Activated CD4-positive, alpha-beta T cell treated with anti-CD3 and anti-CD28 coated beads for 1 hour (primary cell): ENCODE measurements around the gene RAMACL.

Source experiments
- DNase-seq: peaks from one replicate; pipeline ENCODE4 v3.0.0-alpha.2; 2020

RAMACL gene

GRCh38 chr6:166572370-166573261 is 13.9 kb downstream of the RAMACL start:
- no peak for DNase-seq

GRCh38 chr6:166570929-166571713 is 15.4 kb downstream of the RAMACL start:
- DNase-seq: no peak

DNA sequence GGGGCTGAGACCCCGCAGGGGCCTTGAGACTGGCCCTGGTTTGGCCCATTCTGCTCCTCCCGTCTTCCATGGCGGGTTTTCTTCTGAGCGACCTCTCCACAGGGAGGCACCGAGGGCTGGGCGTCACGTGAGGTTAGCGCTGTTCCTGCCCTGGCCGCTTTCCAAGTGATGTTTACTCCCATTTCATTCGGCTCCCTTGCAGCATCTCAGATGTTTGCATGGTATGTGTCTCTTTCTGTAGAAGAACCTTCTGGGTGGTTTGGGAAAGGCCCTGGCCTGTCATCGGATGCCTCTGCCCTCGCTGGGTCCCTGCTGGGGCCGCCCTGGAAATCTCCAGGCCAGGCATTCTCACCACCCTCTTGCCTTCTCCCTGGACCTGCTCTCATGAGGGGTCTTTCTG is 17.3 kb downstream of the RAMACL start:
- DNase-seq: no peak

GRCh38 chr6:166567813-166568212 is 18.7 kb downstream of the RAMACL start:
- DNase-seq: no peak

DNA sequence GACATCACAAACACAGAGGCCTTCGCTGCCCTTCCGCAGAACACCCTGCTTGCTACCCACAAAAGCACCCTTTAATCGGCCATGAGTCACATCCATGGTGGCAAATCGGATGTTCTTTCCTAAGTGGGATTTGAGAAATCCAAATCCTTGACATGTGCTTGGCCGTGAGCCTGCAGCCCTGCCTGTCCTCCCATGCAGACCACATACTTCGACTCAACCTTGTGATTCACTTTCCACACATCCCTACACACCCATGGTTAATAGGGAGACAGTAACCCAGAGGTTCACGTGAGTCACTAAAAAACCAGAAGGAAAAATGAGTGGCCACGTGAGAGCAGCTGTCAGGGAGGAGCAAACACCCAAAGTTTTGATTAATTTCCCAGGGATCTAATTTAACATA is 19.4 kb downstream of the RAMACL start:
- no peak for DNase-seq

GRCh38 chr6:166566026-166567011 is 20.2 kb downstream of the RAMACL start:
- no peak for DNase-seq

GRCh38 chr6:166565084-166565967 is 21.2 kb downstream of the RAMACL start:
- no peak for DNase-seq

GRCh38 chr6:166563805-166564204 is 22.7 kb downstream of the RAMACL start:
- no peak for DNase-seq

- DNase-seq: no peak
Measured at GRCh38 chr6:166563200-166563599, 23.3 kb downstream of the RAMACL start.

GRCh38 chr6:166562726-166563125 is 23.8 kb downstream of the RAMACL start:
- no peak for DNase-seq

GRCh38 chr6:166561771-166562359 is 24.6 kb downstream of the RAMACL start:
- no peak for DNase-seq

DNA sequence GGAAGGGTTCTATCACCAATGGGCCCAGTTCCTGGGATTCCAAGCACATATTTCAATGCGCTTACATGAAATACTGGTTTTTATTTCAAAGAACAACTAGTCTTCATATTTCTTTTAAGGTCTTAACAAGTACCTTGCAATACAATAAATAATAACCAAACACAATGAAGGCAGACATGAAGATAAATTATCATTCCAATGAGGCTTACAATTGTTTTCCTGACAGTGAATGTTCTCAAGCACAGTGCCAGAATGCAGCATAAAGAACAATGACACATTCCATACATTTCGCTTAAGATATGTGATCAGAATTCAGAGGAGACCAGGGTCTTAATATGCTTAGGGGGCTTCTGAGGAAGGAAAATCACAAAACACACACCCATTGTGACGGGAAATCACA is 26.3 kb downstream of the RAMACL start:
- no peak for DNase-seq

DNA sequence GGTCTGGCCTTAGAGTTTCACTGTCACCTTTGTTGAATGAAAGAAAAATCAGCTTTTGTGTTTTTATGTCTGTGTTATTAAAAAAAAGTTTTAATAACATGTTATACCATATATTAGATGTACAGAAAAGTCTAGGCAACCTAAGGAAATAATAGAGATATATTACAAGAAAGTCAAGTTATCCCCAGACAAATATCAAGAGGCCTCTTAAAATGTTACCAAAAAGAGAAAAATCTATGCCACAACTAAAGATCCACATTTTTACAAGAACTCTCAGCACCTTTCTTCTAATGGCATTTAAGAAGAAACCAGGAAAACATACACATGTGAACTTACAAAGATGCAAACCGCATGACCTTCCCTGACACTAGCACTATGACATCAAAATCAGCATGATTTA is 26.8 kb downstream of the RAMACL start:
- no peak for DNase-seq

DNA sequence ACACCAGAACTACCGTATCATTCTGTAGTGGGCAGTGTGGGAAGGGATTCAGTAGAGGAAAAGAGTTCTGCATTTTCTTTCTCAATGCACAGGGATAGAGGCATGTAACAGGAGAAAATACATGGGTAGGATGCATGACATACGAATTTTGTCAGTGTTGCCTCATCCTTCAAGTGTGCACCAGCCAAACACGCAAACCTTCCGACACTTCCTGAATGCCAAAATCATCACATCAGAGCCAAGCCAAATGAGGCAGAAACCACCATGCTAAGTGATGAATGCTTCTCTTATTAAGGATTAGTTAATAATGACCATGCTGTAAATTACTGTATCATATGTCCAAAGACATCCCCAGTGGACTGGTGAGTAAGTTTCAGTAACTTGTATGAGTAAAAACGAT is 27.3 kb downstream of the RAMACL start:
- DNase-seq: no peak

- DNase-seq: no peak
Measured at GRCh38 chr6:166558156-166559005, 28.1 kb downstream of the RAMACL start.

DNA sequence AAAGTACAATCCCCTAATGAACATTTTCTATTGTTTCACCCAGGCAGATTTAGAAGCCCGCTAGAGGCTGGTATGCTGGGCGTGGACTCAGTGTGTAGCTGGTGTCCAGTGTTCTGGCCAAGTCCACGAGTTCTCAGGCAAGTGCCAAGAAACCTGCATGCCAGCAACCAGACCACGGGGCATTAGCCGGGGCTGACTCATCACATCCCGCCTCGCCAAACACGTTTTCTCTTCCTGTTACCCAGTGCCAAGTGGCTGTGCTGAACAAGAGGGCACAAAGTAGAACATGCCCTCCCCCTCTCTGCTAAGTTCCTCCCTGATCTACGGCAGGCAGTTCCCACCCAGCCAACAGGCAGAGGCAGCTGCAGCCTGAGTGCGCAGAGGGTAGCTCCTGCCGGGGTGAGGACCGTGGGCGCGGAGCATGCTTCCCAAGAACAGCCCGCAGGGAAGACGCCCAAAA is 29.6 kb downstream of the RAMACL start:
- no peak for DNase-seq

GRCh38 chr6:166556336-166556735 is 30.1 kb downstream of the RAMACL start:
- no peak for DNase-seq

DNA sequence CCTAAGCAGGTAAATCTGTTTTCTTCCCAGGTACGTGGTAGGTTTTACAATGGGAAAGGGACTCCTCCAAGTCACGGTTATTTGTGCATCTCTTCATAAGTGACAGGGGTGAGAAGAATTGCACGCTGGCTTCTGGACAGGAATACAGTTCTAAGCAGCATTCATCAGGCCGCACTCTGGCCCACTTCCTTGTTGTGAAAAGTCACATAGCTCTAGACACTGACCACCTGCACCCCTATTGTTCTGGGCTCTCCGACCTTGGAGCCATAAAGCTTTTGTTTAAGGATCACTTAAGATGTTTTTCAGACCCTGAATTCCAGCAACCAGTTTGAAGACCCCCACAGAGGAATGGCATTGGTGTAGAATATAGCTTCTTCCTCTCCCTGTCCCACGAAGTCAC is 31.4 kb downstream of the RAMACL start:
- no peak for DNase-seq

DNA sequence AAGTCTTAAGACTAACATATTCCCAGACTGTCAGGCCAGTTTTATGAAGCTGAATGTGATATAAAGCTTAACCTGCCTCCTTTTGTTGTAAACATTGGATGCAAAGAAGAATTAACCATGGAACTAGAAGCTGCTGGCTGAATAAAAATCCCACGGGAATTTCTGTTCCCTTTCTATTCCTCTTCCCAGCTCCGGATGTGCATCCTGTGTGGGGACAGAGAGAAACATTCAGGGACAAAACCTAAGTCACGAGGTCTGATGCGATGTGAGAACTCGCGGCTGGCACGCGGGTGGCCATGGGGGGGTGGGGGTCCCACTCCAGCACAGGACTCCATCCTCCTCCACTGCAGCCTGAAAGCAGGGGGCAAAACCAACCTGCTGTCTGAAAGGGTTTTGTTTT is 32.2 kb downstream of the RAMACL start:
- DNase-seq: no peak

DNA sequence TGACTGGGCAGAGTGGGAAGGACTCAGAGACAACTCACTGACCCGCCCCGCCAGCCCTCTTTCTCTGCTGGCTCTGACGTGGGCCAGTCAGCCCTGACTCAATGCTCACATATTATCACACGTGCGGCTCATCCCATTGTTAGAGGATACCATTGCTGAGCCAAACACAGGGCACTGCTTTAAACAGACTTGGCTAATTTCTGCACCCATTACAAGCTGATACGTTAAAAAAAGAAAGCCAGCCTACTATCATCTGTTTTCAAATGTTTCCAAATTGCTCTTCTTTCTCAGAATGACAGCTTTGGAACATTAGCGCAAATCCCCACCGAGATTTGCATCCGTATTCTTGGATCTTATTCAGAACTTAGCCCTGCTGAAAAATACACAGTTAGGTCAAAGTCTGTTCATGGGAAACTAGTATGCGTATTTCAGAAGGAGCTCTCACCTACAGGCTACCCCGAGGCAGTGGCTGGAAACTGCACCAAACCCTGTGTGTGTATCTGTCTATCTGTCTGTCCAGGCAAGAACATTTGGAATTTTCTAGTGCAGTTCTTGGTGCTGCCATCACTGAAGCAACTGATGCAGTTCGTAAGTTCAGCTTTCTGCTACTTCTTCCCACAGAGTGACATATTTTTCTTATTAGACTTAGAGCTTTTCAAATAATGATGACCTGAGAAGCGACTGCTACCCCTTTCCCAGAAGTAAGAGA is 32.8 kb downstream of the RAMACL start:
- DNase-seq: no peak
